Spinal cord (tissue), 10 donors: ENCODE measurements around the gene MOBP. TPM values are rescaled to one million over a fixed set of nuclear protein-coding genes. Genes with fewer than 3 reads are reported as not detected.

Experiments used
- DNase-seq, 6 donors: peaks; one replicate each; pipeline versions ENCODE4 v3.0.0 to v3.0.0-alpha.2; 2013 to 2015; ENCODE audit warnings: low spot score in 6 of 6, low read depth in 4 of 6
- H3K27ac ChIP-seq: one replicate; pipeline ENCODE4 v1.5.1; 2013; ENCODE audit warnings: low read depth, low read length, control low read depth
- H3K27me3 ChIP-seq: one replicate; pipeline ENCODE4 v1.6.1; 2013; ENCODE audit warnings: low read length; ENCODE audit not compliant: control insufficient read depth, insufficient read depth
- H3K36me3 ChIP-seq: one replicate; pipeline ENCODE4 v1.6.1; 2013; ENCODE audit warnings: low read length; ENCODE audit not compliant: control insufficient read depth, insufficient read depth
- H3K4me1 ChIP-seq: one replicate; pipeline ENCODE4 v1.6.1; 2013; ENCODE audit warnings: low read length; ENCODE audit not compliant: control insufficient read depth, insufficient read depth
- H3K4me3 ChIP-seq: one replicate; pipeline ENCODE4 v1.5.1; 2013; ENCODE audit warnings: low read depth, low read length, control low read depth
- H3K9me3 ChIP-seq: one replicate; pipeline ENCODE4 v1.6.1; 2013; ENCODE audit warnings: low read length; ENCODE audit not compliant: control insufficient read depth, insufficient read depth
- WGBS: methylation state at CpG from one replicate; pipeline ENCODE4 v1.1.5; 2013; ENCODE audit warnings: missing lambda C conversion rate; ENCODE audit not compliant: insufficient coverage; 5-methylcytosine and 5-hydroxymethylcytosine counted together
- polyA plus RNA-seq, 2 donors: library from polyadenylated mRNA; unstranded; fragments of 120-200 nt; gene quantifications; one replicate each; pipeline ENCODE4 v1.2.1, GENCODE V29; 2013; ENCODE audit not compliant: insufficient read length in 2 of 2
- total RNA-seq, 2 donors: library from RNA; depleted of rRNA in 1 of 2; stranded (reverse); fragments of 120-200 nt in 1 of 2; fragments of >200 nt in 1 of 2; gene quantifications; one replicate each; pipeline versions ENCODE4 v1.2.3 to v1.2.4, GENCODE V29; 2013 to 2014
- donor health status: healthy.

MOBP gene
- total and polyA plus RNA-seq, 4 donors = 125 to 433 (median 287) TPM

- Histone ChIP-seq H3K4me1 (no peaks in the 10 kb centered on the region), H3K27ac (no peak overlapping the region), H3K9me3 (peaks cover 2% of the 10 kb centered on the region), H3K4me3 (no peak overlapping the region), H3K36me3 (no peaks in the 10 kb centered on the region), H3K27me3 (no peaks in the 10 kb centered on the region)
- 100% methylated on average over 2 of the region's 3 CpGs for WGBS
- DNase-seq = no peak
Measured at GRCh38 chr3:39521456-39521855, 54.0 kb downstream of the MOBP start.

- WGBS = no CpG with 5 or more reads among the region's 1 CpG
Measured at GRCh38 chr3:39524107-39524506, 56.6 kb downstream of the MOBP start.

DNA sequence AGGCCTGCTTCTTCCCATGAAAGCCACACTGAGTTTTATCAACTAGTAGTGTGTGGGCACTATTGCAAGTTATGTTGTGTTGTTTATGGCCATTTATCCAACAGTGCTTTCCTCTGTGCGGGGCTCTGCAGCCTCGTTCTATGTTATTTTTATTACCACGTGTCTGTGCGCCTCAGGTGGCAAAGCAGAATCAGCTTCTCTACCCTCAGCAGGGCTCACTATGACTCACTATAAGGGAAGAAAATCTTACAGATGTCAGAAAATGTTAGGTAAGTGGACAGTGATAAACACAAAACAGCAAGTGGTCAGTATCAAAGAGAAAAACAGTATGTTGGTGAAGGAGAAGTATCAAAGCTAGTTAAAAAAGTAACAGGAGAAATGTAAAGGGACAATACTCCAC lies 61.4 kb downstream of the MOBP start:
- no peak for DNase-seq
- no peaks in the 10 kb centered on the region for H3K4me1 ChIP-seq
- WGBS = no CpG with 5 or more reads among the region's 4 CpGs
- H3K27ac ChIP-seq = no peak overlapping the region
- H3K27me3 ChIP-seq = no peaks in the 10 kb centered on the region
- no peak overlapping the region for H3K4me3 ChIP-seq
- H3K36me3 ChIP-seq = no peaks in the 10 kb centered on the region
- peaks cover 2% of the 10 kb centered on the region for H3K9me3 ChIP-seq

More at GRCh38 chr3:39524107-39524506, 56.6 kb downstream of the MOBP start:
- Histone ChIP-seq H3K9me3 (peaks cover 2% of the 10 kb centered on the region), H3K27me3 (no peaks in the 10 kb centered on the region), H3K4me3 (no peak overlapping the region), H3K4me1 (no peaks in the 10 kb centered on the region), H3K36me3 (no peaks in the 10 kb centered on the region), H3K27ac (no peak overlapping the region)
- DNase-seq = no peak

- WGBS = 89% methylated on average over 4 of the region's 9 CpGs
- no peak overlapping the region for H3K27ac ChIP-seq
- no peaks in the 10 kb centered on the region for H3K4me1 ChIP-seq
Measured at GRCh38 chr3:39529577-39529976, 62.1 kb downstream of the MOBP start.

GRCh38 chr3:39531066-39531465 lies 63.6 kb downstream of the MOBP start:
- no peak overlapping the region for H3K4me3 ChIP-seq
- DNase-seq = no peak
- H3K27me3 ChIP-seq = no peaks in the 10 kb centered on the region
- H3K9me3 ChIP-seq = no peaks in the 10 kb centered on the region
- H3K36me3 ChIP-seq = no peaks in the 10 kb centered on the region
- 92% methylated on average over 6 of the region's 6 CpGs for WGBS
- H3K4me1 ChIP-seq = no peaks in the 10 kb centered on the region
- no peak overlapping the region for H3K27ac ChIP-seq

More at GRCh38 chr3:39529577-39529976, 62.1 kb downstream of the MOBP start:
- no peak overlapping the region for H3K4me3 ChIP-seq
- H3K9me3 ChIP-seq = no peaks in the 10 kb centered on the region
- no peak for DNase-seq
- H3K27me3 ChIP-seq = no peaks in the 10 kb centered on the region
- H3K36me3 ChIP-seq = no peaks in the 10 kb centered on the region

- Histone ChIP-seq H3K36me3 (no peaks in the 10 kb centered on the region), H3K27me3 (no peaks in the 10 kb centered on the region), H3K4me3 (no peak overlapping the region), H3K9me3 (no peaks in the 10 kb centered on the region), H3K4me1 (no peaks in the 10 kb centered on the region), H3K27ac (no peak overlapping the region)
- 88% methylated on average over 3 of the region's 3 CpGs for WGBS
- no peak for DNase-seq
Measured at GRCh38 chr3:39531665-39532064, 64.2 kb downstream of the MOBP start.

DNA sequence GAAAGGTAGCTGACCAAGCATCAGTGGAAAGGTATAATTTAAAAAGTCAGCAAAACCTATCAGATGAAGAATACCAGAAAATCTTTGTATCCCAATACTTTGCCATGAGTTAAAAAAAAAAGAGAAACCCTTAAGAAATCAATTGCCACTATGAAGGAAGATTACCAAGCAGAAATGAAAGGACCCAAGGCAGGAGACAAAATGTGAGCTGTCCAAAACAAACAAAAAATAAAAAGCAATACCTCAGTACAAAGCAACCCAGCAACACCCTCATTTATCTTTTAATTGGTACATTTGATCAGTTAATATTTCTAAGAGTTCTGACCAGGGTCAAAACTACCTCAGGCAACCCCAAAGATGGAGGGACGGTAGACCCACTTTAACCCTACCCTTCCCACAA lies 65.3 kb downstream of the MOBP start:
- no peak for DNase-seq

DNA sequence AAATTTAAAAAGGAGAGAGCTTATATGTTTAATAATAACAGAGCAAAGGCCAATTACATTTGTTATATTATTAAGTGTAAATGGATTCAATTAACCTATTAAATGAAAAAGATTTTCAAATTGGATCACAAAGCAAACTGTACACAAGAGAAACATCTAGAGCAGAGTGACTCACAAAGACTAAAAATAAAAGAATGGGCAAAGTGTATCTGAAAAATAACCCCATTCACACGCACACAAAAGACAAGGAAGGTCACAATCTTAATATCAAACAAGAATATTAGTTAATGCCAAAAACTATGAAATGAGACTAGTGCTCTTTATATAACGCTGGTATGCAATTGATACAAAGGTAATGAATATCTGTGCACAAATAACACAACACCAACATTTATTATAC lies 65.7 kb downstream of the MOBP start:
- Histone ChIP-seq H3K9me3 (no peaks in the 10 kb centered on the region), H3K4me1 (no peaks in the 10 kb centered on the region), H3K27me3 (no peaks in the 10 kb centered on the region), H3K4me3 (no peak overlapping the region), H3K36me3 (no peaks in the 10 kb centered on the region), H3K27ac (no peak overlapping the region)
- DNase-seq = no peak
- no CpG with 5 or more reads among the region's 2 CpGs for WGBS

More for the DNA sequence above, 65.3 kb downstream of the MOBP start:
- Histone ChIP-seq H3K9me3 (no peaks in the 10 kb centered on the region), H3K4me1 (no peaks in the 10 kb centered on the region), H3K4me3 (no peak overlapping the region), H3K27ac (no peak overlapping the region), H3K36me3 (no peaks in the 10 kb centered on the region), H3K27me3 (no peaks in the 10 kb centered on the region)
- no CpG with 5 or more reads among the region's 1 CpG for WGBS

GRCh38 chr3:39540162-39540921 lies 72.9 kb downstream of the MOBP start:
- WGBS = 20% methylated on average over 1 of the region's 1 CpG
- Histone ChIP-seq H3K27me3 (no peaks in the 10 kb centered on the region), H3K36me3 (no peaks in the 10 kb centered on the region)

DNA sequence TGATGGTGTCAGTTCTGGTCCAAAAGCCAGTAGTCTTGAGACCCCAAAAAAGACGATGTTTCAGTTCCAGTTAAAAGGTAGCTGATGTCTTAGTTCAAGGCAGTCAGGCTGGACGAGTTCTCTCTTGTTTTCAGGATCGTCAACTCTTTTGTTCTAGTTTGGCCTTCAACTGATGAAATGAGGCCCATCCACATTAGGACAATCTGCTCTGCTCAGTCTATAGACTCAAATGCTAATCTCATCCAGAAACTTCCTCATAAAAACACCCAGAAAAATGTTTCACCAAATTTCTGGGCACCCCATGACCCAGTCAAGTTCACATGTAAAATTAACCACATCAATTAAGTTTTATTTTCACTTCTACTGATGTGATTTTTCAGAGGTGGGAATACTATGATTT lies 74.0 kb downstream of the MOBP start:
- no peaks in the 10 kb centered on the region for H3K27me3 ChIP-seq
- H3K27ac ChIP-seq = no peak overlapping the region
- 66% methylated on average over 3 of the region's 3 CpGs for WGBS
- no peaks in the 10 kb centered on the region for H3K4me1 ChIP-seq
- H3K9me3 ChIP-seq = no peaks in the 10 kb centered on the region
- H3K4me3 ChIP-seq = no peak overlapping the region
- no peaks in the 10 kb centered on the region for H3K36me3 ChIP-seq
- DNase-seq = no peak

More at GRCh38 chr3:39540162-39540921, 72.9 kb downstream of the MOBP start:
- Histone ChIP-seq H3K4me3 (no peak overlapping the region), H3K27ac (no peak overlapping the region), H3K4me1 (no peaks in the 10 kb centered on the region), H3K9me3 (no peaks in the 10 kb centered on the region)
- DNase-seq = no peak
